H1 (cell line): ENCODE measurements around the gene USP13.

ENCODE experiments used
- EZH2 ChIP-seq: fragments of 200-600 bp; sonication (generic); IDR thresholded peaks from 2 replicates; pipeline ENCODE4 v1.7.1; 2012; ENCODE audit warnings: low read depth, mild to moderate bottlenecking, moderate library complexity, low read length, inconsistent platforms; ENCODE audit not compliant: severe bottlenecking
- HDAC2 ChIP-seq, 2 experiments: fragments of 300-600 bp in 1 of 2; sonication (generic) in 1 of 2; IDR thresholded peaks; 2 replicates each; pipeline ENCODE4 v1.6.1; 2011 to 2012; ENCODE audit warnings: low read depth in 2 of 2, low read length in 2 of 2, mild to moderate bottlenecking in 2 of 2, moderate library complexity in 2 of 2, borderline replicate concordance in 1 of 2, inconsistent platforms in 1 of 2
- JUN ChIP-seq: IDR thresholded peaks from 2 replicates; pipeline ENCODE4 v1.6.1; 2011; ENCODE audit warnings: low read depth, mild to moderate bottlenecking, improper control_type of control experiment, low read length

- TF ChIP-seq EZH2, result no peak
- no peak for TF ChIP-seq HDAC2 (IDR thresholded peaks at IDR 0.05; ENCODE audit: borderline replicate concordance in 1 of 2, low read depth in 2 of 2, low read length in 2 of 2)
- TF ChIP-seq JUN, result no peak
Measured at GRCh38 chr3:179676081-179676480, 23.2 kb downstream of the USP13 start.
